T-helper 2 cell (primary cell): ENCODE data around the gene TEK.

ENCODE experiments used
- DNase-seq, 5 experiments: peaks; one replicate each; pipeline versions ENCODE4 v3.0.0 to v3.0.0-alpha.2; 2012 to 2022

Gene TEK

GRCh38 chr9:27248702-27249101 is 139.7 kb downstream of the TEK start:
- DNase-seq: no peak

GRCh38 chr9:27258662-27259061 is 149.6 kb downstream of the TEK start:
- DNase-seq: no peak

GRCh38 chr9:27260789-27261516 is 151.9 kb downstream of the TEK start:
- DNase-seq: no peak

DNA sequence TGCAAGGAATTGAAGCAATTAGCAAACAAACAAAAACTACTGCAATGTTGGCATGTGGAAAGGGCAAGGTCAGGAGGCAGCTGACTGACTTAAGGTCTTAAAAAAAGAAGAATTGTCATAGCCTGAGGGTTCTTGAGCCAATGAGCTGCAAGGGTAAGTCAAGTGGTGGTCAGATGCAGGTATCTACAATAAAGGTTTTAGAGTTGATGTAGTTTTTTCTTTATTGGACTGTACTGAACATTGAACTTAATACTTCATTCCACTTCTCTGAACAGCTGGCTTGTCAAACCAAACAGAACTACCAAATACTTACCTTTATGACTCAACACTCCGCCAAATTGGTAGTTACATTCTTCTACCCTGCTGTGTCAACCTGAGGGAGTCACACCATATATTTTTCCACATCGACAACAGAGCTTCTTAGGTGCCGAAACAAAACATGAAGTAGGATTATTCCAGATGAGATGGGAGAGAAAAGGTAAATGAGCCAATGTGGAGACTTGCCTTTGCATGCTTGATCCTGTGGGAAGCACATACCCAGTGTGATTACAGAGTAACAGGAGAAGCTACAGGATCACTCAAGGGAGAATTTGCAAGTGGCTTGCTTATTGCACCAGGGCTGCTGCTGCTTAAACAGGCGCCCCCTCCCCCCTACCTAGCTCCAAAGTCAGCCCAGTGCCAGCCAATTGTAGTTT is 152.6 kb downstream of the TEK start:
- no peak for DNase-seq

GRCh38 chr9:27272103-27272502 is 163.1 kb downstream of the TEK start:
- DNase-seq: no peak

DNA sequence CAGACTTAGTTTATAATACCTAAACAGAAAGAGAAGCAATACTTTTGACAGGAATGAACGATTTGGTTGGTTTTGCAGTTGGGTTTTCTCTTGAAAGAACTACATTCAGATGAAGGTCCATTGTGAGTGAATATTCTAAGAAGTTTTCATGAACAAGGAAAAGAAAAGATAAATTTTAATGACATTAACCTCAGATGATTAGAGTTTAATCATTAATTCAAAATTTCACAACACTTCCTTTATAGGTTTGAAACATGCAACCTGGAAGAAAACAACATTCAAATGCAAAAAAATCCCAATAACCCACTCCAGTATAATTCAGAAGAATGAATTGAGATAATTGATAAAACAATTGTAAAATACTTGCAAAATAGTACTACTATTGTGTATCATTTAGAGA is 164.2 kb downstream of the TEK start:
- DNase-seq: no peak

- DNase-seq: peak in 1 of 5 experiments; percentile 32
Observed at GRCh38 chr9:27276193-27277030, 167.4 kb downstream of the TEK start.

- DNase-seq: no peak
Observed at GRCh38 chr9:27278374-27278773, 169.3 kb downstream of the TEK start.

DNA sequence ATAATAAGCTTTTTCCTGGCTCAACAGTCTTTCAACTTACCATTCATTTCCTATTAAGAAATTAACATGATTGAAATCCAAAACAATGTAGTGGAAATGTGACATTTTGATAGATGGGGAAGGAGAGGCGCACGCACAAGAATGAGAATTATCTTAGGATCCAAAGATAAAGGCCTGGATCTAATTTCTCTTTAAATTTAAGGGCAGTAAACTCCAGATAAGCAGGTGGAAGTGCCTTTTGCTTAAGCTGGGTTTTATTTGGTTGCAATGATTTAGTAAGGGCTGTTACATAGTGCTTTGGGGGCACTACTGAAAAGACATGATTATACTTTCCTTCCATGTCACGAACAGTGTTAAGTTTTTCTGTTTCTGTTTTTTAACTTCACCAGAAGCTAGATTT is 170.6 kb downstream of the TEK start:
- no peak for DNase-seq
